Fibroblast of lung (primary cell): ENCODE measurements around the gene MAS1.

Experiments
- CTCF ChIP-seq, 2 donors: IDR thresholded peaks in 1 of 2; conservative IDR thresholded peaks in 1 of 2; 1 replicate in 1 of 2; 2 replicates in 1 of 2; pipeline ENCODE4 v1.5.1; 2011 to 2012; ENCODE audit warnings: low read length in 2 of 2, control low read depth in 1 of 2, inconsistent platforms in 1 of 2, low read depth in 1 of 2, mild to moderate bottlenecking in 1 of 2
- EZH2 ChIP-seq: IDR thresholded peaks from 2 replicates; pipeline ENCODE4 v1.5.1; 2012; ENCODE audit warnings: low read length, control low read depth, mild to moderate bottlenecking; ENCODE audit errors: missing control alignments

- TF ChIP-seq CTCF (conservative IDR thresholded peaks at IDR 0.05 in 1 of 2, IDR thresholded peaks at IDR 0.05 in 1 of 2; ENCODE audit: low read depth in 1 of 2, low read length in 2 of 2) (no peak), EZH2 (no peak)
These were observed 42.3 kb downstream of the MAS1 start for GRCh38 chr6:159933077-159933476.
